Osteocyte (in vitro differentiated cells): Measurements from ENCODE around the gene UBA52. TPM values are rescaled to one million over a fixed set of nuclear protein-coding genes. Genes with fewer than 3 reads are reported as not detected.
A peak's percentile ranks its signal among the peaks of the same experiment; 100 is the strongest.

Experiments used
- DNase-seq: peaks from one replicate; pipeline ENCODE4 v3.0.0; 2021; ENCODE audit warnings: mixed read lengths; ENCODE audit not compliant: unreplicated experiment; ENCODE audit errors: extremely low spot score
- H3K27ac Mint-ChIP-seq: one replicate; pipeline ENCODE4 v1.8.0; 2021; ENCODE audit warnings: mild to moderate bottlenecking, mixed read lengths; ENCODE audit not compliant: unreplicated experiment
- H3K27me3 Mint-ChIP-seq: one replicate; pipeline ENCODE4 v1.8.0; 2021; ENCODE audit warnings: mixed read lengths; ENCODE audit not compliant: unreplicated experiment
- H3K36me3 Mint-ChIP-seq: one replicate; pipeline ENCODE4 v1.8.0; 2021; ENCODE audit warnings: mixed read lengths; ENCODE audit not compliant: unreplicated experiment
- H3K4me1 Mint-ChIP-seq: one replicate; pipeline ENCODE4 v1.8.0; 2021; ENCODE audit warnings: mixed read lengths; ENCODE audit not compliant: unreplicated experiment
- H3K4me3 Mint-ChIP-seq: one replicate; pipeline ENCODE4 v1.8.0; 2021; ENCODE audit warnings: mild to moderate bottlenecking, moderate library complexity, mixed read lengths; ENCODE audit not compliant: unreplicated experiment
- H3K9me3 Mint-ChIP-seq: one replicate; pipeline ENCODE4 v1.8.0; 2021; ENCODE audit warnings: mixed read lengths; ENCODE audit not compliant: unreplicated experiment
- CTCF ChIP-seq: fragments of 200-600 bp; sonication (generic); IDR thresholded peaks from 2 replicates; pipeline ENCODE4 v1.5.0; 2021; ENCODE audit warnings: antibody characterized with exemption, mild to moderate bottlenecking, moderate library complexity
- total RNA-seq: library from RNA; stranded (reverse); gene quantifications from 2 replicates; pipeline ENCODE4 v1.2.1, GENCODE V29; 2021

The UBA52 gene
- total RNA-seq, 1 donor from 2014 or later, result 1,081 TPM

- DNase-seq, result no peak
- Mint-ChIP-seq H3K27ac (no peak overlapping the region), H3K27me3 (peaks cover 4% of the 10 kb centered on the region), H3K4me1 (no peaks in the 10 kb centered on the region), H3K9me3 (no peaks in the 10 kb centered on the region), H3K4me3 (no peak overlapping the region), H3K36me3 (peaks cover 6% of the 10 kb centered on the region)
- TF ChIP-seq CTCF, result no peak
Observed at GRCh38 chr19:18580311-18580710, 8.7 kb downstream of the UBA52 start.

- Mint-ChIP-seq H3K36me3 (peaks cover 1% of the 10 kb centered on the region), H3K27me3 (peaks cover 2% of the 10 kb centered on the region), H3K9me3 (no peaks in the 10 kb centered on the region), H3K4me3 (no peak overlapping the region), H3K4me1 (peaks cover 16% of the 10 kb centered on the region), H3K27ac (no peak overlapping the region)
- TF ChIP-seq CTCF, result no peak
- no peak for DNase-seq
Observed at GRCh38 chr19:18586306-18586705, 14.6 kb downstream of the UBA52 start.

- DNase-seq, result no peak
- H3K36me3 Mint-ChIP-seq, result peaks cover 1% of the 10 kb centered on the region
- no peaks in the 10 kb centered on the region for H3K9me3 Mint-ChIP-seq
- no peak overlapping the region for H3K27ac Mint-ChIP-seq
- no peak for TF ChIP-seq CTCF
- H3K4me3 Mint-ChIP-seq, result no peak overlapping the region
- peaks cover 2% of the 10 kb centered on the region for H3K27me3 Mint-ChIP-seq
- peaks cover 16% of the 10 kb centered on the region for H3K4me1 Mint-ChIP-seq
Observed at GRCh38 chr19:18587561-18587960, 15.9 kb downstream of the UBA52 start.

- Mint-ChIP-seq H3K27ac (peak overlapping the region; percentile 64), H3K9me3 (no peaks in the 10 kb centered on the region), H3K4me1 (peaks cover 16% of the 10 kb centered on the region), H3K36me3 (peaks cover 1% of the 10 kb centered on the region), H3K27me3 (no peaks in the 10 kb centered on the region), H3K4me3 (peak overlapping the region; percentile 79)
- no peak for TF ChIP-seq CTCF
- DNase-seq, result no peak
Observed at GRCh38 chr19:18587962-18588610, 16.4 kb downstream of the UBA52 start.

GRCh38 chr19:18588611-18589379 is 17.1 kb downstream of the UBA52 start, which contains the start of gene REX1BD:
Gene REX1BD (plus strand): TSS chr19:18588798. CDS start chr19:18588802, 4 bp downstream.
- Mint-ChIP-seq H3K4me1 (peaks cover 16% of the 10 kb centered on the region), H3K4me3 (peak within 1 kb of the TSS; percentile 79), H3K27me3 (no peaks in the 10 kb centered on the region), H3K36me3 (peaks cover 1% of the 10 kb centered on the region), H3K9me3 (no peaks in the 10 kb centered on the region), H3K27ac (peak within 1 kb of the TSS; percentile 74)
- TF ChIP-seq CTCF, result peak; percentile 95
- DNase-seq, result peak; percentile 94
